ENCODE measurements around the gene NOG. TPM values are rescaled to one million over a fixed set of nuclear protein-coding genes. Genes with fewer than 3 reads are reported as not detected.

The NOG gene
- total RNA-seq, 2 experiments from 2014 or later = 0.12 TPM; not detected in 1

- Mint-ChIP-seq H3K27ac (no peak overlapping the region), H3K36me3 (no peaks in the 10 kb centered on the region), H3K9me3 (no peaks in the 10 kb centered on the region), H3K4me1 (ENCODE audit: low read depth) (no peaks in the 10 kb centered on the region), H3K27me3 (peaks cover 4% of the 10 kb centered on the region), H3K4me3 (no peak overlapping the region)
- intact Hi-C loops (cut with micrococcal nuclease) = no loop called here
- DNase-seq = no peak
- ChIA-PET POLR2A (no interaction called here), CTCF (interaction anchor here (1.0 kb wide), 1 partner anchor 52 kb away, joined by 3 read pairs; no protein-coding TSS in a partner anchor)
Observed at GRCh38 chr17:56623383-56623782, 29.9 kb downstream of the NOG start.

DNA sequence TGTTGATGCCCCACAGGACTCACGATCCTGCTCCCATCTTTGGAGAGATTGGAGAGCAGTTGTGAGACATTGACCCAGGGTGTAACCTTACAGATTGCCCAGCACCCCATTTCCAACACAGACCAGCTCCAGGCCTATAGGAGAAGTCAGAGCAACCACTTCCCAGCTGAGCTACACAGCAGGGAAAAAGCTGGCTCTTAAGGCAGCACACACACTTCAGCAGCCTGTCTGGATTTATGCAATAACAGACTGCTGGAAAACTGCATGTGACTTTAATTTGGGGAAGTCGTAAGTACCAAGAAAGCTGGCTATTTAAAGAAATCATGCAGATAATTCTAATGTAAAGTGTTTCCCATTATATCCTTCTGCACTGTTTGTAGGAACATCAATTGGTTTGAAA, 30.8 kb downstream of the NOG start:
- no peak for DNase-seq
- POLR2A ChIA-PET = no interaction called here
- intact Hi-C loops (cut with micrococcal nuclease) = no loop called here
- Mint-ChIP-seq H3K9me3 (no peaks in the 10 kb centered on the region), H3K36me3 (no peaks in the 10 kb centered on the region), H3K27ac (no peak overlapping the region), H3K27me3 (peaks cover 4% of the 10 kb centered on the region), H3K4me1 (ENCODE audit: low read depth) (no peaks in the 10 kb centered on the region), H3K4me3 (no peak overlapping the region)
- CTCF ChIA-PET = no interaction called here

- Mint-ChIP-seq H3K4me3 (no peak overlapping the region), H3K27ac (no peak overlapping the region), H3K4me1 (ENCODE audit: low read depth) (no peaks in the 10 kb centered on the region), H3K27me3 (peaks cover 4% of the 10 kb centered on the region), H3K36me3 (no peaks in the 10 kb centered on the region), H3K9me3 (no peaks in the 10 kb centered on the region)
- intact Hi-C loops (cut with micrococcal nuclease) = no loop called here
- DNase-seq = no peak
- ChIA-PET POLR2A (no interaction called here), CTCF (no interaction called here)
Observed at GRCh38 chr17:56624912-56625311, 31.4 kb downstream of the NOG start.

GRCh38 chr17:56629531-56630075, 36.1 kb downstream of the NOG start:
- H3K27ac Mint-ChIP-seq = no peak overlapping the region
- CTCF ChIA-PET = interaction anchor here (0.8 to 1.6 kb wide), 4 partner anchors 8 to 151 kb away, joined by 3 to 6 read pairs (median 3); no protein-coding TSS in a partner anchor
- no peaks in the 10 kb centered on the region for H3K9me3 Mint-ChIP-seq
- intact Hi-C loops (cut with micrococcal nuclease) = no loop called here
- H3K4me3 Mint-ChIP-seq = no peak overlapping the region
- peaks cover 2% of the 10 kb centered on the region for H3K27me3 Mint-ChIP-seq
- POLR2A ChIA-PET = no interaction called here
- no peak for DNase-seq
- H3K4me1 Mint-ChIP-seq (ENCODE audit: low read depth) = no peaks in the 10 kb centered on the region
- H3K36me3 Mint-ChIP-seq = no peaks in the 10 kb centered on the region

DNA sequence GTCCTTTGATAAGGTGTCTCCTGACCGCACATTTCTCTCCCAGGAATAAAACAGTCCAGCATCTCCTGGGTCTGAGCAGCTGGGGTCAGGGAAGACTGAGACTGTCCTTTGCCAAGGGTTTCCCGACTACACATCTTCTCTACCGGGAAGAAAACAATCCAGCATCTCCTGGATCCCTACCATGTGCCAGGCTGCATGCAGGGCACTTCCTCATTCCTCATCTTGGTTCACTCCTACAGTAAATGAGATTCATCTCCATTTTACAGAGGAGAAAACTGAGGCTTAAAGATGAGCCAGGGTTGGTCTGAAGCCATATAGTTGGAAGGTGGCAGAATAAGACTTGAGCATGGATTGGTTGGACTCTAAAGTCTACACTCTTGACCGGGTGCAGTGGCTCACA, 36.7 kb downstream of the NOG start:
- Mint-ChIP-seq H3K4me3 (no peak overlapping the region), H3K27ac (no peak overlapping the region), H3K9me3 (no peaks in the 10 kb centered on the region), H3K4me1 (ENCODE audit: low read depth) (no peaks in the 10 kb centered on the region), H3K27me3 (peaks cover 2% of the 10 kb centered on the region), H3K36me3 (no peaks in the 10 kb centered on the region)
- ChIA-PET POLR2A (no interaction called here), CTCF (interaction anchor here (0.8 to 1.6 kb wide), 3 partner anchors 9 to 86 kb away, joined by 3 to 6 read pairs (median 3); no protein-coding TSS in a partner anchor)
- intact Hi-C loops (cut with micrococcal nuclease) = no loop called here
- no peak for DNase-seq

DNA sequence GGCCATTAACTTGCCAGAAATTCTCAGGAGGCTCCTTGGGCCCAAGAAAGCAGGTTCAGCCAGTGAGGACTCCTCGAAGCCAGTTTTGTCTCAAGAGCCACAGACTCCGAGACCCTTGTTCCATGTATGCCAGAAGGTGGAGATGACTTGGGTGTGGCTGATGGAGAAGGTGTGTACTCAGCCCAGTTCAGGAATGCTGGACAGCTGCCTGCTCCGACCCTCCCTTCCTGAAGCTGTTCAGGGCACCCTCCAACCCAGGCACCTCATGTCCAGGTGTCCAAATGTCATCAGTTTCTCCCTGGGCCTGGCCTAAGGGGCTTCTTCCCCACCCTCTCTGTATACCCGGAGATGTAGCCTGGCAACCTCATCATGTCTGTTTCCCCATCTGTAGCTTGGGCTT, 40.2 kb downstream of the NOG start:
- Mint-ChIP-seq H3K4me3 (no peak overlapping the region), H3K4me1 (ENCODE audit: low read depth) (no peaks in the 10 kb centered on the region), H3K27ac (no peak overlapping the region), H3K36me3 (no peaks in the 10 kb centered on the region), H3K27me3 (peaks cover 7% of the 10 kb centered on the region), H3K9me3 (no peaks in the 10 kb centered on the region)
- DNase-seq = no peak
- intact Hi-C loops (cut with micrococcal nuclease) = no loop called here
- POLR2A ChIA-PET = no interaction called here
- CTCF ChIA-PET = no interaction called here

GRCh38 chr17:56635641-56636040, 42.1 kb downstream of the NOG start:
- ChIA-PET CTCF (no interaction called here), POLR2A (interaction anchor here (0.6 kb wide), 1 partner anchor 1208 kb away, joined by 7 read pairs; no protein-coding TSS in a partner anchor)
- no peak overlapping the region for H3K4me3 Mint-ChIP-seq
- DNase-seq = no peak
- H3K4me1 Mint-ChIP-seq (ENCODE audit: low read depth) = no peaks in the 10 kb centered on the region
- peaks cover 7% of the 10 kb centered on the region for H3K27me3 Mint-ChIP-seq
- no peaks in the 10 kb centered on the region for H3K9me3 Mint-ChIP-seq
- no peak overlapping the region for H3K27ac Mint-ChIP-seq
- no peaks in the 10 kb centered on the region for H3K36me3 Mint-ChIP-seq
- intact Hi-C loops (cut with micrococcal nuclease) = no loop called here

GRCh38 chr17:56636265-56636664, 42.8 kb downstream of the NOG start:
- H3K4me1 Mint-ChIP-seq (ENCODE audit: low read depth) = no peaks in the 10 kb centered on the region
- POLR2A ChIA-PET = no interaction called here
- CTCF ChIA-PET = interaction anchor here (0.5 kb wide), 1 partner anchor 12 kb away, joined by 3 read pairs; no protein-coding TSS in a partner anchor
- no peak for DNase-seq
- H3K4me3 Mint-ChIP-seq = no peak overlapping the region
- H3K9me3 Mint-ChIP-seq = no peaks in the 10 kb centered on the region
- peaks cover 7% of the 10 kb centered on the region for H3K27me3 Mint-ChIP-seq
- intact Hi-C loops (cut with micrococcal nuclease) = no loop called here
- no peak overlapping the region for H3K27ac Mint-ChIP-seq
- H3K36me3 Mint-ChIP-seq = no peaks in the 10 kb centered on the region

DNA sequence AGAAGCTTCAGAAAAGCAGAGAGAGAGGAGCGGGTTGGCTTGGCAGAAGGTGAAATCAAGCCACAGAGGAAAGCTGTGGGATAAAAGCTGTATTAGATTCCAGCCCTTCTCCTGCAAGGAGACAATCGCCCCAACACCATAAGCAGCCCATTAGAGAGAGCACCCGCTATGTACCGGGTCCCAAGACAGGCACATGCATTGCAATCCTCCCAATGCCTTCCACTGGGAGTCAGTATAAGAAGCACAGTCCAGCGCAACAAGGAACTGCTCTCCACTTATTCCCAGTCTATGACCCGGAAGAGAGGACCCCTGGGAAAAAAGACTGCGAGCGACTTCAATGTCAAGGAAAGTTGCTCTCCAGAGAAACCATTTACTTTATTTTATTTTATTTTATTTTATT, 43.8 kb downstream of the NOG start:
- no peaks in the 10 kb centered on the region for H3K4me1 Mint-ChIP-seq (ENCODE audit: low read depth)
- H3K27me3 Mint-ChIP-seq = peaks cover 10% of the 10 kb centered on the region
- no peaks in the 10 kb centered on the region for H3K9me3 Mint-ChIP-seq
- no peak overlapping the region for H3K27ac Mint-ChIP-seq
- H3K36me3 Mint-ChIP-seq = no peaks in the 10 kb centered on the region
- CTCF ChIA-PET = no interaction called here
- intact Hi-C loops (cut with micrococcal nuclease) = no loop called here
- POLR2A ChIA-PET = no interaction called here
- H3K4me3 Mint-ChIP-seq = no peak overlapping the region
- no peak for DNase-seq

DNA sequence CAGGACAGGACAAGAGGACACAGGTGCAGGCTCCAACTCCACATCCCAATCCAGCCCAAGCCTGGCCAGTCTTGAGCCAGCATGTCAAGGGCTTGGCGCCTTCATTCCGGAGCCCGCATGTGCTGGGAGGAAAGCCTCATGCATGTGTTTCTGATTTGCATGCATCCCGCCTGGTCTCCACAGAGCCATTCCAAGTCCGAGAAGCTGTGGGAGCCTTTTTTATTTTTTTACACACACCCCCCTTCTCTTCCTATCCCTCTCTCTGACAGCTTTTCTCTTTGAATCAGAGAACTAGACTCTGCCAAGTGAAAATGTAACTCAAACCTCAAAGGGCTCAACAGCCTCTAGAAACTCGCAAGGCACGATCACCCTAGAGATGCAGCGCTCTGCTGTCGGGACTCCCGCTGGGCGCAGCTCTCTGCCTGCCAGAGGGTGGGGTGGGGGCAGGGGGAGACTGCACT, 45.1 kb downstream of the NOG start:
- Mint-ChIP-seq H3K36me3 (no peaks in the 10 kb centered on the region), H3K4me1 (ENCODE audit: low read depth) (no peaks in the 10 kb centered on the region), H3K27me3 (peaks cover 11% of the 10 kb centered on the region), H3K27ac (no peak overlapping the region), H3K9me3 (no peaks in the 10 kb centered on the region), H3K4me3 (no peak overlapping the region)
- DNase-seq = no peak
- CTCF ChIA-PET = no interaction called here
- POLR2A ChIA-PET = no interaction called here
- intact Hi-C loops (cut with micrococcal nuclease) = no loop called here

- CTCF ChIA-PET = interaction anchor here (0.6 kb wide), 1 partner anchor 14 kb away, joined by 3 read pairs; no protein-coding TSS in a partner anchor
Observed at GRCh38 chr17:56639517-56639916, 46.0 kb downstream of the NOG start.

DNA sequence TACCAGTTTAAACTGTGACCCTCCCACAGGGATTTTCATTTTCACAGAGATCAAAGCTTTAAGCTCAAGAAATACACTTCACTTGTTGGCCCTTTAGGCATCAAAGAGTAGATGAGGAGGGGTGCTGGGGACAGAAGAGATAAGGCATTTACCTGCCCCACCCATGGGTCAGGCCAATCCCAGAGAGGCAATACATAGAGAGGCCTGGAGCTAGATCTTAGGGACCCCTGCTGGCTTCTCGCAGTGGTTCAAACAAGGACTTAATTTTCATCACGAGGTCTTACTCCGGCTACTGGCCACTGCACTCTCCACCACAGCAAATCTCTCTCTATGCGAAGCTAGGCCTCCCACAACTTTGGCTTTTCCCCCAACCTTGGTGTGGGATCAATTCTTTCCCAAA, 46.6 kb downstream of the NOG start:
- no peaks in the 10 kb centered on the region for H3K36me3 Mint-ChIP-seq
- no peak for DNase-seq
- H3K27ac Mint-ChIP-seq = no peak overlapping the region
- H3K4me1 Mint-ChIP-seq (ENCODE audit: low read depth) = no peaks in the 10 kb centered on the region
- H3K4me3 Mint-ChIP-seq = no peak overlapping the region
- H3K27me3 Mint-ChIP-seq = peaks cover 11% of the 10 kb centered on the region
- CTCF ChIA-PET = interaction anchor here (0.6 kb wide), 1 partner anchor 13 kb away, joined by 3 read pairs; no protein-coding TSS in a partner anchor
- POLR2A ChIA-PET = no interaction called here
- intact Hi-C loops (cut with micrococcal nuclease) = no loop called here
- no peaks in the 10 kb centered on the region for H3K9me3 Mint-ChIP-seq

More at GRCh38 chr17:56639517-56639916, 46.0 kb downstream of the NOG start:
- Mint-ChIP-seq H3K27me3 (peaks cover 11% of the 10 kb centered on the region), H3K36me3 (no peaks in the 10 kb centered on the region), H3K4me3 (no peak overlapping the region), H3K4me1 (ENCODE audit: low read depth) (no peaks in the 10 kb centered on the region), H3K9me3 (no peaks in the 10 kb centered on the region), H3K27ac (no peak overlapping the region)
- intact Hi-C loops (cut with micrococcal nuclease) = no loop called here
- POLR2A ChIA-PET = no interaction called here
- DNase-seq = no peak

- Mint-ChIP-seq H3K4me3 (no peak overlapping the region), H3K27me3 (peaks cover 14% of the 10 kb centered on the region), H3K4me1 (ENCODE audit: low read depth) (no peaks in the 10 kb centered on the region), H3K36me3 (no peaks in the 10 kb centered on the region), H3K9me3 (no peaks in the 10 kb centered on the region), H3K27ac (no peak overlapping the region)
- no peak for DNase-seq
- ChIA-PET CTCF (no interaction called here), POLR2A (no interaction called here)
- intact Hi-C loops (cut with micrococcal nuclease) = no loop called here
Observed at GRCh38 chr17:56641373-56641772, 47.9 kb downstream of the NOG start.

Measured in activated CD4-positive, alpha-beta memory T cell treated with anti-CD3 and anti-CD28 coated beads for 36 hours (primary cell).